T-helper 9 cell (primary cell): ENCODE data around the gene ABCG4.
"Not testable (repeated sequence)": the region's sequence is repeated elsewhere in the genome, so short reads cannot be mapped to it uniquely, and the experiment has no call there.

Source experiments
- DNase-seq: peaks from one replicate; pipeline ENCODE4 v3.0.0-alpha.2; 2020

The ABCG4 gene

GRCh38 chr11:119155733-119156492, 7.1 kb downstream of the ABCG4 start:
- no peak for DNase-seq

- no peak for DNase-seq
Observed at GRCh38 chr11:119156496-119156895, 7.6 kb downstream of the ABCG4 start.

GRCh38 chr11:119157063-119157462, 8.2 kb downstream of the ABCG4 start:
- DNase-seq, result no peak

- no peak for DNase-seq
Observed at GRCh38 chr11:119158467-119158866, 9.6 kb downstream of the ABCG4 start.

- DNase-seq, result no peak
Observed at GRCh38 chr11:119160151-119160550, 11.3 kb downstream of the ABCG4 start.

- DNase-seq, result no peak
Observed at GRCh38 chr11:119161871-119162270, 13.0 kb downstream of the ABCG4 start.

- DNase-seq, result no peak
Observed at GRCh38 chr11:119166368-119167076, 17.7 kb downstream of the ABCG4 start.

GRCh38 chr11:119167077-119167458, 18.2 kb downstream of the ABCG4 start:
- DNase-seq, result not testable (repeated sequence)

GRCh38 chr11:119167933-119168332, 19.1 kb downstream of the ABCG4 start:
- DNase-seq, result no peak

- peak; percentile 70 for DNase-seq
Observed at GRCh38 chr11:119168471-119169281, 19.8 kb downstream of the ABCG4 start, which contains the start of gene NLRX1. Gene NLRX1 (plus strand): TSS chr11:119168725. CDS start chr11:119171404, 2,679 bp downstream.

- no peak for DNase-seq
Observed at GRCh38 chr11:119169282-119169719, 20.4 kb downstream of the ABCG4 start.

GRCh38 chr11:119172513-119172912, 23.7 kb downstream of the ABCG4 start:
- no peak for DNase-seq

- DNase-seq, result no peak
Observed at GRCh38 chr11:119173453-119173852, 24.6 kb downstream of the ABCG4 start.

- DNase-seq, result no peak
Observed at GRCh38 chr11:119175493-119176077, 26.7 kb downstream of the ABCG4 start.

- DNase-seq, result no peak
Observed at GRCh38 chr11:119178166-119178680, 29.4 kb downstream of the ABCG4 start.

GRCh38 chr11:119179342-119179741, 30.5 kb downstream of the ABCG4 start:
- DNase-seq, result no peak

GRCh38 chr11:119179983-119180382, 31.1 kb downstream of the ABCG4 start:
- DNase-seq, result no peak

GRCh38 chr11:119180729-119181676, 32.2 kb downstream of the ABCG4 start:
- no peak for DNase-seq

- no peak for DNase-seq
Observed at GRCh38 chr11:119181677-119182412, 33.0 kb downstream of the ABCG4 start.

- not testable (repeated sequence) for DNase-seq
Observed at GRCh38 chr11:119184399-119184798, 35.5 kb downstream of the ABCG4 start.
